Measurements from ENCODE around the gene CHN2. TPM values are rescaled to one million over a fixed set of nuclear protein-coding genes. Genes with fewer than 3 reads are reported as not detected.

Gene CHN2
- total RNA-seq, 1 experiment from 2014 or later, result 18.8 TPM

GRCh38 chr7:29415215-29415614, 220.6 kb downstream of the CHN2 start:
- no peaks in the 10 kb centered on the region for H3K27me3 Mint-ChIP-seq (ENCODE audit: insufficient read depth, unreplicated experiment)
- H3K36me3 Mint-ChIP-seq (ENCODE audit: insufficient read depth, unreplicated experiment), result no peaks in the 10 kb centered on the region
- H3K27ac Mint-ChIP-seq (ENCODE audit: unreplicated experiment), result no peak overlapping the region
- H3K36me3 ChIP-seq (ENCODE audit: control insufficient read depth, insufficient read depth, low read length), result no peaks in the 10 kb centered on the region
- H3K9me3 Mint-ChIP-seq (ENCODE audit: unreplicated experiment), result no peaks in the 10 kb centered on the region
- peaks cover 14% of the 10 kb centered on the region for H3K4me1 Mint-ChIP-seq (ENCODE audit: low read depth, unreplicated experiment)
- H3K4me1 ChIP-seq, result peaks cover 12% of the 10 kb centered on the region
- intact Hi-C loops (cut with micrococcal nuclease; ENCODE audit: unreplicated experiment), result no loop called here
- no peaks in the 10 kb centered on the region for H3K9me3 ChIP-seq
- TF ChIP-seq, protein P1, sequence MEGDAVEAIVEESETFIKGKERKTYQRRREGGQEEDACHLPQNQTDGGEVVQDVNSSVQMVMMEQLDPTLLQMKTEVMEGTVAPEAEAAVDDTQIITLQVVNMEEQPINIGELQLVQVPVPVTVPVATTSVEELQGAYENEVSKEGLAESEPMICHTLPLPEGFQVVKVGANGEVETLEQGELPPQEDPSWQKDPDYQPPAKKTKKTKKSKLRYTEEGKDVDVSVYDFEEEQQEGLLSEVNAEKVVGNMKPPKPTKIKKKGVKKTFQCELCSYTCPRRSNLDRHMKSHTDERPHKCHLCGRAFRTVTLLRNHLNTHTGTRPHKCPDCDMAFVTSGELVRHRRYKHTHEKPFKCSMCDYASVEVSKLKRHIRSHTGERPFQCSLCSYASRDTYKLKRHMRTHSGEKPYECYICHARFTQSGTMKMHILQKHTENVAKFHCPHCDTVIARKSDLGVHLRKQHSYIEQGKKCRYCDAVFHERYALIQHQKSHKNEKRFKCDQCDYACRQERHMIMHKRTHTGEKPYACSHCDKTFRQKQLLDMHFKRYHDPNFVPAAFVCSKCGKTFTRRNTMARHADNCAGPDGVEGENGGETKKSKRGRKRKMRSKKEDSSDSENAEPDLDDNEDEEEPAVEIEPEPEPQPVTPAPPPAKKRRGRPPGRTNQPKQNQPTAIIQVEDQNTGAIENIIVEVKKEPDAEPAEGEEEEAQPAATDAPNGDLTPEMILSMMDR (IDR thresholded peaks at IDR 0.05; ENCODE audit: insufficient read depth in 1 of 2, low read depth in 1 of 2, low read length in 1 of 2, severe bottlenecking in 1 of 2, unreplicated experiment in 1 of 2), result no peak
- CTCF ChIA-PET, result no interaction called here
- POLR2A ChIA-PET, result interaction anchor here (0.7 kb wide), 1 partner anchor 12 kb away, joined by 3 read pairs; no protein-coding TSS in a partner anchor
- no peak overlapping the region for H3K4me3 ChIP-seq (ENCODE audit: low read depth, low read length)
- H3K4me3 Mint-ChIP-seq (ENCODE audit: unreplicated experiment), result no peak overlapping the region
- no peak for DNase-seq
- BruUV-seq (replicated peaks), result no TSS peak
- no peaks in the 10 kb centered on the region for H3K27me3 ChIP-seq (replicated peaks; ENCODE audit: control insufficient read depth, insufficient read depth, low read length)

DNA sequence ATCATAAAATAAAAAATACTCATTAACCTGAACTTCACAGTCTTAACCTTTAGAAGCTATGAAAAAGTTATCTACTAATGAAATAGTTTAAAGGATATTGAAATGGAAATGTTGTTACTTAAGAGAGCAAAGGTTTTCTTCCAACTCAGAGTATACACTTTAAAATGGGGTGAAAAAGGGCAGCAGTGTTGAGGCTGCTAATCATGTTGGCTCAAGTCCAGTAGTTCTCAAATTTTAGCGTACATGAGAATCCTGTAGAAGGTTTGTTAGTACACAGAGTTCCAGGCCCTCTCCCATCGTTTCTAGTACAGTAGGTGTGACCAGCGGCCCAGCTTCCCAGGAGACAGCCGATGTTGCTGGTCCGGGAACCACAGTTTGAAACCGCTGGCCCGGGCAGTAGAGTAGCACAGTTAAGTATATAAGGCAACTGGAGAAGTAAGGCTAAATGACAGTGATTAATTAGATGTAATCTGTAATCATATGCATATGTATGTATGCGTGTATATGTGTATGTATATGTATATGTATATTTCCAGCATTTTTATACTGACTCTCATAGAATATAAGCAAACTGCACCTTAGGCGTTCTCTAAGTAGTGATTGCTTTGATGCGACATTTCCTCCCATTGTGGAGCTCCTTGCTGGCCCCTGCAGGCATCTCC, 221.8 kb downstream of the CHN2 start:
- H3K9me3 Mint-ChIP-seq (ENCODE audit: unreplicated experiment), result no peaks in the 10 kb centered on the region
- no peaks in the 10 kb centered on the region for H3K27me3 Mint-ChIP-seq (ENCODE audit: insufficient read depth, unreplicated experiment)
- Histone ChIP-seq H3K4me3 (ENCODE audit: low read depth, low read length) (no peak overlapping the region), H3K36me3 (ENCODE audit: control insufficient read depth, insufficient read depth, low read length) (no peaks in the 10 kb centered on the region), H3K27me3 (replicated peaks; ENCODE audit: control insufficient read depth, insufficient read depth, low read length) (no peaks in the 10 kb centered on the region), H3K4me1 (peaks cover 12% of the 10 kb centered on the region), H3K9me3 (no peaks in the 10 kb centered on the region)
- intact Hi-C loops (cut with micrococcal nuclease; ENCODE audit: unreplicated experiment), result no loop called here
- CTCF ChIA-PET, result no interaction called here
- POLR2A ChIA-PET, result no interaction called here
- DNase-seq, result no peak
- H3K36me3 Mint-ChIP-seq (ENCODE audit: insufficient read depth, unreplicated experiment), result no peaks in the 10 kb centered on the region
- no peak overlapping the region for H3K27ac Mint-ChIP-seq (ENCODE audit: unreplicated experiment)
- no TSS peak for BruUV-seq (replicated peaks)
- H3K4me3 Mint-ChIP-seq (ENCODE audit: unreplicated experiment), result no peak overlapping the region
- H3K4me1 Mint-ChIP-seq (ENCODE audit: low read depth, unreplicated experiment), result peaks cover 14% of the 10 kb centered on the region
- TF ChIP-seq, protein P1 (IDR thresholded peaks at IDR 0.05; ENCODE audit: insufficient read depth in 1 of 2, low read depth in 1 of 2, low read length in 1 of 2, severe bottlenecking in 1 of 2, unreplicated experiment in 1 of 2), result no peak

- Mint-ChIP-seq H3K27me3 (ENCODE audit: insufficient read depth, unreplicated experiment) (no peaks in the 10 kb centered on the region), H3K9me3 (ENCODE audit: unreplicated experiment) (no peaks in the 10 kb centered on the region), H3K4me1 (ENCODE audit: low read depth, unreplicated experiment) (peaks cover 14% of the 10 kb centered on the region), H3K36me3 (ENCODE audit: insufficient read depth, unreplicated experiment) (no peaks in the 10 kb centered on the region), H3K4me3 (ENCODE audit: unreplicated experiment) (no peak overlapping the region), H3K27ac (ENCODE audit: unreplicated experiment) (no peak overlapping the region)
- no TSS peak for BruUV-seq (replicated peaks)
- H3K4me3 ChIP-seq (ENCODE audit: low read depth, low read length), result no peak overlapping the region
- peaks cover 12% of the 10 kb centered on the region for H3K4me1 ChIP-seq
- ChIA-PET POLR2A (no interaction called here), CTCF (no interaction called here)
- H3K27me3 ChIP-seq (replicated peaks; ENCODE audit: control insufficient read depth, insufficient read depth, low read length), result no peaks in the 10 kb centered on the region
- TF ChIP-seq, protein P1 (IDR thresholded peaks at IDR 0.05; ENCODE audit: insufficient read depth in 1 of 2, low read depth in 1 of 2, low read length in 1 of 2, severe bottlenecking in 1 of 2, unreplicated experiment in 1 of 2), result no peak
- no peaks in the 10 kb centered on the region for H3K9me3 ChIP-seq
- no peaks in the 10 kb centered on the region for H3K36me3 ChIP-seq (ENCODE audit: control insufficient read depth, insufficient read depth, low read length)
- intact Hi-C loops (cut with micrococcal nuclease; ENCODE audit: unreplicated experiment), result no loop called here
- DNase-seq, result no peak
Observed at GRCh38 chr7:29416938-29417305, 222.3 kb downstream of the CHN2 start.

Measured in Caco-2 (cell line).